Measurements from ENCODE around the gene DDN. TPM values are rescaled to one million over a fixed set of nuclear protein-coding genes. Genes with fewer than 3 reads are reported as not detected.

Gene DDN
- total RNA-seq, 1 donor from 2014 or later: 0.23 TPM

- intact Hi-C loops (cut with micrococcal nuclease): no loop called here
Observed at GRCh38 chr12:48969160-48969771, 29.9 kb downstream of the DDN start.

- intact Hi-C loops (cut with micrococcal nuclease): no loop called here
Observed at GRCh38 chr12:48968467-48968866, 30.7 kb downstream of the DDN start.

GRCh38 chr12:48967991-48968390 is 31.2 kb downstream of the DDN start:
- intact Hi-C loops (cut with micrococcal nuclease): no loop called here

GRCh38 chr12:48966177-48966895 is 32.8 kb downstream of the DDN start:
- intact Hi-C loops (cut with micrococcal nuclease): no loop called here

GRCh38 chr12:48965298-48965838 is 33.8 kb downstream of the DDN start:
- intact Hi-C loops (cut with micrococcal nuclease): no loop called here

- intact Hi-C loops (cut with micrococcal nuclease): no loop called here
Observed at GRCh38 chr12:48961801-48962200, 37.4 kb downstream of the DDN start.

- intact Hi-C loops (cut with micrococcal nuclease): no loop called here
Observed at GRCh38 chr12:48961331-48961730, 37.8 kb downstream of the DDN start.

GRCh38 chr12:48960834-48961233 is 38.3 kb downstream of the DDN start:
- intact Hi-C loops (cut with micrococcal nuclease): no loop called here

- intact Hi-C loops (cut with micrococcal nuclease): no loop called here
Observed at GRCh38 chr12:48958049-48958388, 41.2 kb downstream of the DDN start.

GRCh38 chr12:48957141-48958048 is 41.8 kb downstream of the DDN start, which contains the start of gene ARF3:
Gene ARF3, minus strand, starts transcription at chr12:48957487. Its CDS starts 16,392 bp downstream, at chr12:48941095.
- intact Hi-C loops (cut with micrococcal nuclease): loop anchor here (2.0 kb wide), 1 partner anchor 13 kb away; the partner anchor contains the start of gene WNT10B

- intact Hi-C loops (cut with micrococcal nuclease): loop anchor here (2.0 kb wide), 1 partner anchor 14 kb away; the partner anchor contains the start of gene WNT10B
Observed at GRCh38 chr12:48956279-48957140, 42.7 kb downstream of the DDN start.

GRCh38 chr12:48954841-48955501 is 44.2 kb downstream of the DDN start:
- intact Hi-C loops (cut with micrococcal nuclease): no loop called here

- intact Hi-C loops (cut with micrococcal nuclease): no loop called here
Observed at GRCh38 chr12:48954061-48954460, 45.1 kb downstream of the DDN start.

GRCh38 chr12:48952691-48953090 is 46.5 kb downstream of the DDN start:
- intact Hi-C loops (cut with micrococcal nuclease): no loop called here

GRCh38 chr12:48947727-48948126 is 51.4 kb downstream of the DDN start:
- intact Hi-C loops (cut with micrococcal nuclease): no loop called here

- intact Hi-C loops (cut with micrococcal nuclease): no loop called here
Observed at GRCh38 chr12:48946943-48947342, 52.2 kb downstream of the DDN start.

GRCh38 chr12:48946205-48946604 is 53.0 kb downstream of the DDN start:
- intact Hi-C loops (cut with micrococcal nuclease): no loop called here

Measured in T-helper 2 cell treated with Interferon-gamma antibody and Interleukin-4, amounts not matched to agents 100 ng/mL and 5 ng/mL, for 36 hours (primary cell).